Measurements from ENCODE around the gene RBFA.

- TF ChIP-seq CTCF (IDR thresholded peaks at IDR 0.05; ENCODE audit: poor library complexity) = no peak
- no peak for TF ChIP-seq EZH2 (IDR thresholded peaks at IDR 0.05; ENCODE audit: borderline replicate concordance)
Observed at GRCh38 chr18:80040515-80040914, 6.3 kb downstream of the RBFA start.
